HCT116 (cell line): Measurements from ENCODE around the gene PYGO2.
A peak's percentile ranks its signal among the peaks of the same experiment; 100 is the strongest.

Experiments
- CEBPB ChIP-seq: IDR thresholded peaks from 2 replicates; pipeline ENCODE4 v1.6.1; 2012; ENCODE audit warnings: low read depth
- EZH2 ChIP-seq: fragments of 200-600 bp; sonication (generic); IDR thresholded peaks from 2 replicates; pipeline ENCODE4 v1.6.1; 2017; ENCODE audit warnings: antibody characterized with exemption, mixed run types
- POLR2A ChIP-seq: IDR thresholded peaks from 2 replicates; pipeline ENCODE4 v1.7.0; 2011; ENCODE audit warnings: borderline replicate concordance; ENCODE audit not compliant: insufficient read depth, insufficient read length; ENCODE audit errors: extremely low read depth
- POLR2AphosphoS5 ChIP-seq: IDR thresholded peaks from 2 replicates; pipeline ENCODE4 v1.6.1; 2011; ENCODE audit warnings: mild to moderate bottlenecking, low read depth, low read length, moderate library complexity
- RAD21 ChIP-seq: IDR thresholded peaks from 2 replicates; pipeline ENCODE4 v1.6.1; 2012; ENCODE audit warnings: low read depth, mild to moderate bottlenecking
- SP1 ChIP-seq: IDR thresholded peaks from 2 replicates; pipeline ENCODE4 v1.6.1; 2012; ENCODE audit warnings: low read depth
- TF ChIP-seq, protein P1 (sequence below), 3 experiments: fragments of 200-600 bp in 1 of 3; sonication (generic) in 1 of 3; IDR thresholded peaks in 2 of 3; conservative IDR thresholded peaks in 1 of 3; 2 replicates each; pipeline ENCODE4 v1.5.1; 2012 to 2017; ENCODE audit warnings: low read depth in 2 of 3, low read length in 2 of 3, antibody characterized with exemption in 1 of 3, borderline replicate concordance in 1 of 3, control low read depth in 1 of 3, mild to moderate bottlenecking in 1 of 3, mixed read lengths in 1 of 3, mixed run types in 1 of 3, moderate library complexity in 1 of 3; ENCODE audit not compliant: insufficient read depth in 1 of 3
- TF ChIP-seq, protein P2 (sequence below): IDR thresholded peaks from 2 replicates; pipeline ENCODE4 v1.6.1; 2012; ENCODE audit warnings: low read depth
- TF ChIP-seq, protein P3 (sequence below): IDR thresholded peaks from 2 replicates; pipeline ENCODE4 v1.6.1; 2012

GRCh38 chr1:155003766-155004351 is 42.3 kb upstream of the PYGO2 start:
- TF ChIP-seq, protein P1, sequence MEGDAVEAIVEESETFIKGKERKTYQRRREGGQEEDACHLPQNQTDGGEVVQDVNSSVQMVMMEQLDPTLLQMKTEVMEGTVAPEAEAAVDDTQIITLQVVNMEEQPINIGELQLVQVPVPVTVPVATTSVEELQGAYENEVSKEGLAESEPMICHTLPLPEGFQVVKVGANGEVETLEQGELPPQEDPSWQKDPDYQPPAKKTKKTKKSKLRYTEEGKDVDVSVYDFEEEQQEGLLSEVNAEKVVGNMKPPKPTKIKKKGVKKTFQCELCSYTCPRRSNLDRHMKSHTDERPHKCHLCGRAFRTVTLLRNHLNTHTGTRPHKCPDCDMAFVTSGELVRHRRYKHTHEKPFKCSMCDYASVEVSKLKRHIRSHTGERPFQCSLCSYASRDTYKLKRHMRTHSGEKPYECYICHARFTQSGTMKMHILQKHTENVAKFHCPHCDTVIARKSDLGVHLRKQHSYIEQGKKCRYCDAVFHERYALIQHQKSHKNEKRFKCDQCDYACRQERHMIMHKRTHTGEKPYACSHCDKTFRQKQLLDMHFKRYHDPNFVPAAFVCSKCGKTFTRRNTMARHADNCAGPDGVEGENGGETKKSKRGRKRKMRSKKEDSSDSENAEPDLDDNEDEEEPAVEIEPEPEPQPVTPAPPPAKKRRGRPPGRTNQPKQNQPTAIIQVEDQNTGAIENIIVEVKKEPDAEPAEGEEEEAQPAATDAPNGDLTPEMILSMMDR (IDR thresholded peaks at IDR 0.05 in 2 of 3, conservative IDR thresholded peaks at IDR 0.05 in 1 of 3; ENCODE audit: borderline replicate concordance in 1 of 3, insufficient read depth in 1 of 3, low read depth in 2 of 3, low read length in 2 of 3): no peak
- TF ChIP-seq SP1 (no peak), RAD21 (no peak), POLR2A (peak; percentile 38), EZH2 (no peak), POLR2AphosphoS5 (peak; percentile 50; the same call in 1 of the 2 replicates), CEBPB (no peak)
- TF ChIP-seq, protein P2, sequence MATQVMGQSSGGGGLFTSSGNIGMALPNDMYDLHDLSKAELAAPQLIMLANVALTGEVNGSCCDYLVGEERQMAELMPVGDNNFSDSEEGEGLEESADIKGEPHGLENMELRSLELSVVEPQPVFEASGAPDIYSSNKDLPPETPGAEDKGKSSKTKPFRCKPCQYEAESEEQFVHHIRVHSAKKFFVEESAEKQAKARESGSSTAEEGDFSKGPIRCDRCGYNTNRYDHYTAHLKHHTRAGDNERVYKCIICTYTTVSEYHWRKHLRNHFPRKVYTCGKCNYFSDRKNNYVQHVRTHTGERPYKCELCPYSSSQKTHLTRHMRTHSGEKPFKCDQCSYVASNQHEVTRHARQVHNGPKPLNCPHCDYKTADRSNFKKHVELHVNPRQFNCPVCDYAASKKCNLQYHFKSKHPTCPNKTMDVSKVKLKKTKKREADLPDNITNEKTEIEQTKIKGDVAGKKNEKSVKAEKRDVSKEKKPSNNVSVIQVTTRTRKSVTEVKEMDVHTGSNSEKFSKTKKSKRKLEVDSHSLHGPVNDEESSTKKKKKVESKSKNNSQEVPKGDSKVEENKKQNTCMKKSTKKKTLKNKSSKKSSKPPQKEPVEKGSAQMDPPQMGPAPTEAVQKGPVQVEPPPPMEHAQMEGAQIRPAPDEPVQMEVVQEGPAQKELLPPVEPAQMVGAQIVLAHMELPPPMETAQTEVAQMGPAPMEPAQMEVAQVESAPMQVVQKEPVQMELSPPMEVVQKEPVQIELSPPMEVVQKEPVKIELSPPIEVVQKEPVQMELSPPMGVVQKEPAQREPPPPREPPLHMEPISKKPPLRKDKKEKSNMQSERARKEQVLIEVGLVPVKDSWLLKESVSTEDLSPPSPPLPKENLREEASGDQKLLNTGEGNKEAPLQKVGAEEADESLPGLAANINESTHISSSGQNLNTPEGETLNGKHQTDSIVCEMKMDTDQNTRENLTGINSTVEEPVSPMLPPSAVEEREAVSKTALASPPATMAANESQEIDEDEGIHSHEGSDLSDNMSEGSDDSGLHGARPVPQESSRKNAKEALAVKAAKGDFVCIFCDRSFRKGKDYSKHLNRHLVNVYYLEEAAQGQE: no peak
- TF ChIP-seq, protein P3, sequence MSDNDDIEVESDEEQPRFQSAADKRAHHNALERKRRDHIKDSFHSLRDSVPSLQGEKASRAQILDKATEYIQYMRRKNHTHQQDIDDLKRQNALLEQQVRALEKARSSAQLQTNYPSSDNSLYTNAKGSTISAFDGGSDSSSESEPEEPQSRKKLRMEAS: no peak
